GM23248 (cell line): Measurements from ENCODE around the gene PHLDB2. TPM values are rescaled to one million over a fixed set of nuclear protein-coding genes. Genes with fewer than 3 reads are reported as not detected.

Source experiments
- DNase-seq: peaks from one replicate; pipeline ENCODE4 v3.0.0-alpha.2; 2015
- H2AFZ ChIP-seq: fragments of 200-600 bp; sonication (generic); 2 replicates; pipeline ENCODE4 v1.6.1; 2016; ENCODE audit warnings: antibody characterized with exemption
- H3F3A ChIP-seq: fragments of 200-600 bp; sonication (generic); 2 replicates; pipeline ENCODE4 v1.6.1; 2016; ENCODE audit warnings: mild to moderate bottlenecking, antibody characterized with exemption, mixed run types; ENCODE audit not compliant: insufficient read depth
- H3K27ac ChIP-seq: fragments of 200-600 bp; sonication (generic); 2 replicates; pipeline ENCODE4 v1.5.1; 2016; ENCODE audit warnings: mild to moderate bottlenecking
- H3K27me3 ChIP-seq: fragments of 200-600 bp; sonication (generic); replicated peaks from 2 replicates; pipeline ENCODE4 v1.6.1; 2016; ENCODE audit warnings: mild to moderate bottlenecking; ENCODE audit not compliant: insufficient read depth
- H3K36me3 ChIP-seq: fragments of 200-600 bp; sonication (generic); 2 replicates; pipeline ENCODE4 v1.6.1; 2016; ENCODE audit warnings: low read depth, mild to moderate bottlenecking
- H3K4me1 ChIP-seq: fragments of 200-600 bp; sonication (generic); 2 replicates; pipeline ENCODE4 v1.6.1; 2016; ENCODE audit warnings: mild to moderate bottlenecking; ENCODE audit not compliant: insufficient read depth
- H3K4me2 ChIP-seq: fragments of 200-600 bp; sonication (generic); one replicate; pipeline ENCODE4 v1.6.1; 2016; ENCODE audit warnings: mild to moderate bottlenecking; ENCODE audit not compliant: unreplicated experiment
- H3K4me3 ChIP-seq: fragments of 200-600 bp; sonication (generic); 2 replicates; pipeline ENCODE4 v1.5.1; 2016; ENCODE audit warnings: mild to moderate bottlenecking
- H3K79me2 ChIP-seq: fragments of 200-600 bp; sonication (generic); 2 replicates; pipeline ENCODE4 v1.6.1; 2016; ENCODE audit warnings: mild to moderate bottlenecking; ENCODE audit not compliant: insufficient read depth
- H3K9ac ChIP-seq: fragments of 200-600 bp; sonication (generic); 2 replicates; pipeline ENCODE4 v1.6.1; 2016; ENCODE audit warnings: mild to moderate bottlenecking
- H3K9me2 ChIP-seq: fragments of 200-600 bp; sonication (generic); 2 replicates; pipeline ENCODE4 v1.6.1; 2016; ENCODE audit warnings: mixed run types, mild to moderate bottlenecking, moderate library complexity; ENCODE audit not compliant: insufficient read depth
- H3K9me3 ChIP-seq: fragments of 200-600 bp; sonication (generic); one replicate; pipeline ENCODE4 v1.6.1; 2017; ENCODE audit warnings: low read depth
- H4K20me1 ChIP-seq: fragments of 200-600 bp; sonication (generic); 2 replicates; pipeline ENCODE4 v1.6.0; 2016; ENCODE audit not compliant: insufficient read depth
- EZH2 ChIP-seq: fragments of 200-600 bp; sonication (generic); IDR thresholded peaks from 2 replicates; pipeline ENCODE4 v1.6.1; 2018; ENCODE audit warnings: antibody characterized with exemption, mild to moderate bottlenecking; ENCODE audit not compliant: insufficient read depth, poor library complexity, severe bottlenecking
- EZH2phosphoT487 ChIP-seq: fragments of 200-600 bp; sonication (generic); IDR thresholded peaks from 2 replicates; pipeline ENCODE4 v1.6.1; 2018; ENCODE audit warnings: antibody characterized with exemption, moderate library complexity, mild to moderate bottlenecking, low read depth; ENCODE audit not compliant: insufficient read depth
- WGBS, 2 experiments: methylation state at CpG; one replicate each; pipeline ENCODE4 v1.1.6; 2015 to 2017; ENCODE audit warnings: low lambda C conversion rate in 2 of 2, low coverage in 1 of 2; ENCODE audit errors: missing lambda C conversion rate in 2 of 2; 5-methylcytosine and 5-hydroxymethylcytosine counted together
- in situ Hi-C: fragments of 300-500 bp; cut with MboI; formaldehyde crosslinking; loops from 2 replicates; pipeline ENCODE4 v1.15.0; 2020
- polyA plus RNA-seq: library from polyadenylated mRNA; unstranded; fragments of >200 nt; fragmentation: Nextera tagmentation; extraction: Ambion mirVana; gene quantifications from 2 replicates; pipeline ENCODE4 v1.2.1, GENCODE V29; 2016
- total RNA-seq: library from RNA; depleted of rRNA; stranded (reverse); fragments of >200 nt; shearing (Covaris generic); gene quantifications from 2 replicates; pipeline ENCODE4 v1.2.3, GENCODE V29; 2014; rRNA removed

The PHLDB2 gene
- total RNA-seq = 60.6 and 63.9 TPM in 2 replicates
- polyA plus RNA-seq = 53.3 and 55.6 TPM in 2 replicates

DNA sequence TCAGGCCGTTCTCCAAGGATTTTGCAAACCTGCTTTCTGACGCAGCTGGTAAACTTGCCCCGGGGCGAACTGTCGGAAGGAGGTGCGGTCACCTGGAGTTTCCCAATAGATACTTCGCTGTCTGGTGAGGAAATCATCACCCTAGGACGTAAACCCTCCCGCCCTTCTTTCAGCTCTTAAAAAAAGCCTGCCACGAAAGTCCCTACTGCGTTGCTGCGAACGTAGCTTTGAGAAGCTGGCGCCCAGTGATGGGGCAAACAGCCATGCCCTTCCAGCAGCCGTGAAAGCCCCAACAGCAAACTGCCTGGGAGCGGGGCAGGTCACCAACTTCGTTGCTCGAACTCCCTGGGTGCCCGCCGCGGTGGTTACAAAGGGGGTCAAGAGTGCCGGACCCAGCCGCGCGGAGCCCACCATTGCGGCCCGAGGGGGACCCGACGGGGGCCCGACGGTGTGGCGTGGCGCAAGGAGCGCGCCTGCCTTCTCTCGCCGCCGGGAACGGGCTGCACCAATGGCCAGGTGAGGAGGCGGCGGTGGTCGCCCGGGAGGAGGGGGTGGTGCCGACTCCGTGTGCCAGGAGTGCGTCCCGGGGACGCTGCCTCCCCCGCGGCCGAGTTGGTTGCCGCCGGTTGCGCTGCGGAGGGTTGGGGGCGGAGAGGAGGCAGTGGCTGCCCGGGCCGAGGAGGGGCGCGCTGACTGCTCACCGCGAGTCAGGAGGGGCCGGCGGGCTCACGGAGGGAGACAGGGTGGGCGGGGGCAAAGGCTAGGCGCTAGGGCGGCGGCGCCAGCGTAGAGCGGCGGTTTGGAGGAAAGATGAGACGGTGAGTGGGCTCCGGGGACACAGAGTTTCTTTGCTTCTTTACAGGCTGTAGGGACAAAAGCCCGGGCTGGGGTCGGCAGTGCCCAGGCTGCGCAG is at the start of gene PHLDB2:
PHLDB2 (plus strand) TSS at position 205 of the 913 bp plus-strand sequence. CDS start 24,813 bp downstream, outside the sequence.
- Histone ChIP-seq H3K36me3 (no peaks in the 10 kb centered on the region), H3K9ac (peak within 1 kb of the TSS; percentile 97), H3F3A (peaks cover 36% of the 10 kb centered on the region), H2AFZ (peak within 1 kb of the TSS; percentile 64), H3K4me1 (peaks cover 34% of the 10 kb centered on the region), H3K9me2 (no peaks in the 10 kb centered on the region), H3K4me2 (peak within 1 kb of the TSS; percentile 87), H3K9me3 (no peaks in the 10 kb centered on the region), H3K27ac (peak within 1 kb of the TSS; percentile 95), H3K27me3 (no peaks in the 10 kb centered on the region), H3K4me3 (peak within 1 kb of the TSS; percentile 81), H4K20me1 (no peaks in the 10 kb centered on the region), H3K79me2 (peaks cover 38% of the 10 kb centered on the region)
- 1% methylated on average over 54 to 60 of the region's 78 CpGs for WGBS, 2 experiments
- in situ Hi-C loops = no loop called here
- peak; percentile 91 for DNase-seq
- TF ChIP-seq EZH2 (no peak), EZH2phosphoT487 (no peak)

DNA sequence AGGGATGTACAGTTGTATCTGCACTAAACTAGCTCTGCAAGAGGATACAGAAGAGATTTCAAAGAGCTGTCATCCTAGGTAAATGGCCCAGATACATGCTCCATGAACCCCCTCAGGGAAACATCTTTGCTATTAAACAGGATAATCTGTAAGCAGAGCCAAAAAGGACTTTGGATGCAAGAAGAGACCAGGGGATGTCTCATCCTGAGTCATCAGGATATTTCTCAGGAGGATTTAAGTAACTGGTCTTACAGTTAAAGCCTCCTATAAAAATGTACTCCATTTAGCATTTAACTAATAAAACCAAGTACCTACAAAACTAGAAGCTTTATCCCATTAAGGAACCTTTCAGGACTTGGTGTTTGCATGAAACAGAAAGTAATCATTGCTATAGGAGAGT is 48.2 kb upstream of the PHLDB2 start:
- Histone ChIP-seq H3K9ac (peak overlapping the region; percentile 25; the same call in 1 of the 2 replicates), H3K9me3 (no peaks in the 10 kb centered on the region), H3F3A (peaks cover 48% of the 10 kb centered on the region), H3K4me2 (peak overlapping the region; percentile 33), H3K36me3 (no peaks in the 10 kb centered on the region), H3K79me2 (no peaks in the 10 kb centered on the region), H2AFZ (peak overlapping the region; percentile 9; the same call in 1 of the 2 replicates), H3K4me3 (no peak overlapping the region; the same call in 1 of the 2 replicates), H4K20me1 (no peaks in the 10 kb centered on the region), H3K27me3 (no peaks in the 10 kb centered on the region), H3K9me2 (no peaks in the 10 kb centered on the region), H3K4me1 (peaks cover 57% of the 10 kb centered on the region), H3K27ac (peak overlapping the region; percentile 75)
- in situ Hi-C loops = no loop called here
- TF ChIP-seq EZH2phosphoT487 (no peak), EZH2 (no peak)
- peak; percentile 91 for DNase-seq

DNA sequence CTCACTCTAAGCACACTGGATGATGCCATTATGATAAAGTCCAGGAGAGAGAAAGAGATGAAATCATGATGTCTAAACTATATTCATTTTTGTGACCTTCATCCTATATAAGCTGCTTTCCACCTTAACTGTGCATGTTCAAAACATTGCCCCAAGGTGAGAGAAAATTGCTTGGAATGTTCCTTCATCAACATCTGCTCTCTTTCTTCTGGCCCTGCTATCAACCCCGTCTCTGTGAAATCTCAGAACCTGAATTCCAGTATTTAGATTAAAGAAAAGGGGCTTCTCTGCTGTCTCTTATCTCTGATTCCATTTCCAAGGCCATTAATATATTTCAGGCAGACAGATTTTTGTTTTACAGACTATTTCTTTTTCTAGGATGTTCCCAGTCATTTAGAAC is 47.3 kb upstream of the PHLDB2 start:
- H2AFZ ChIP-seq = peak overlapping the region; percentile 9; the same call in 1 of the 2 replicates
- H3K79me2 ChIP-seq = no peaks in the 10 kb centered on the region
- TF ChIP-seq EZH2 (no peak), EZH2phosphoT487 (no peak)
- H3K9ac ChIP-seq = 0 out of 2 replicates have a peak overlapping the region, but pooled peaks have one; percentile 25
- no peaks in the 10 kb centered on the region for H3K36me3 ChIP-seq
- no peak overlapping the region for H3K4me3 ChIP-seq
- WGBS, 2 experiments = 95 to 97% methylated on average over 1 of the region's 1 CpG
- peaks cover 48% of the 10 kb centered on the region for H3F3A ChIP-seq
- no peaks in the 10 kb centered on the region for H4K20me1 ChIP-seq
- in situ Hi-C loops = no loop called here
- H3K27ac ChIP-seq = peak overlapping the region; percentile 75
- DNase-seq = no peak
- no peaks in the 10 kb centered on the region for H3K9me3 ChIP-seq
- peaks cover 57% of the 10 kb centered on the region for H3K4me1 ChIP-seq
- H3K9me2 ChIP-seq = no peaks in the 10 kb centered on the region
- H3K4me2 ChIP-seq = peak overlapping the region; percentile 33
- H3K27me3 ChIP-seq = no peaks in the 10 kb centered on the region

DNA sequence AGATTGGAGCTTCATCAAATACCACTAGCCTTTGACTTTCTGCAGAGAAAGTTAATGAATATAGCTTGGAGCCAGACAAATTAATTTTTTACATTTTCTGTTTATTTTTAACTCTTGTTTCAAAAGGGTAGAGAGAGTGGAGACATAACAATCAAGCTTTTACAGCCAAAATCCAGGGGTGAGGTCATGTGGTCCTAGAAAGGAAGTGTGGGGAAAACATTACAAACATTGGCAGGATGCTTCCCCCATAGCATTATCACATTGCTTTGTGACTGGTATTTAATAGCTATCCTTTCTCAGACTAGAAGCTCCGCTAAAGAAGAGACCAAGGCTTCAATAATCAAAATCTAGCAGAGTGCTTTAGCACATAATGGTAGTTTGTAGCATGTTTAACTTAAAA is 46.4 kb upstream of the PHLDB2 start:
- Histone ChIP-seq H3F3A (peaks cover 48% of the 10 kb centered on the region), H3K27ac (no peak overlapping the region), H3K4me2 (no peak overlapping the region), H2AFZ (no peak overlapping the region), H3K36me3 (no peaks in the 10 kb centered on the region), H4K20me1 (no peaks in the 10 kb centered on the region), H3K4me3 (no peak overlapping the region), H3K4me1 (peaks cover 57% of the 10 kb centered on the region), H3K79me2 (no peaks in the 10 kb centered on the region), H3K9ac (no peak overlapping the region), H3K9me3 (no peaks in the 10 kb centered on the region), H3K27me3 (no peaks in the 10 kb centered on the region), H3K9me2 (no peaks in the 10 kb centered on the region)
- 94 to 95% methylated on average over 1 of the region's 1 CpG for WGBS, 2 experiments
- in situ Hi-C loops = no loop called here
- TF ChIP-seq EZH2 (no peak), EZH2phosphoT487 (no peak)
- no peak for DNase-seq
